Stimulated activated memory B cell treated with anti-CD40 and anti-IgM and Interleukin-4, amounts not matched to agents 10 μg/mL and 1 μg/mL and 100 μg/mL, for 72 hours (primary cell): Measurements from ENCODE around the gene CAPRIN1.

ENCODE experiments used
- ATAC-seq: fragments of 150-1000 bp; cut with Tn5 transposase; 2 replicates; pipeline ENCODE4 v1.10.0; 2021
- H3K27ac Mint-ChIP-seq: one replicate; pipeline ENCODE4 v1.8.0; 2022; ENCODE audit warnings: mild to moderate bottlenecking, mixed read lengths
- H3K27me3 Mint-ChIP-seq: one replicate; pipeline ENCODE4 v1.8.0; 2022; ENCODE audit warnings: mixed read lengths
- H3K36me3 Mint-ChIP-seq: one replicate; pipeline ENCODE4 v1.8.0; 2022; ENCODE audit warnings: mixed read lengths
- H3K4me1 Mint-ChIP-seq: one replicate; pipeline ENCODE4 v1.8.0; 2022; ENCODE audit warnings: mixed read lengths
- H3K4me3 Mint-ChIP-seq: one replicate; pipeline ENCODE4 v1.8.0; 2022; ENCODE audit warnings: mild to moderate bottlenecking, moderate library complexity, mixed read lengths
- H3K9me3 Mint-ChIP-seq: one replicate; pipeline ENCODE4 v1.8.0; 2022; ENCODE audit warnings: mixed read lengths

CAPRIN1 gene

DNA sequence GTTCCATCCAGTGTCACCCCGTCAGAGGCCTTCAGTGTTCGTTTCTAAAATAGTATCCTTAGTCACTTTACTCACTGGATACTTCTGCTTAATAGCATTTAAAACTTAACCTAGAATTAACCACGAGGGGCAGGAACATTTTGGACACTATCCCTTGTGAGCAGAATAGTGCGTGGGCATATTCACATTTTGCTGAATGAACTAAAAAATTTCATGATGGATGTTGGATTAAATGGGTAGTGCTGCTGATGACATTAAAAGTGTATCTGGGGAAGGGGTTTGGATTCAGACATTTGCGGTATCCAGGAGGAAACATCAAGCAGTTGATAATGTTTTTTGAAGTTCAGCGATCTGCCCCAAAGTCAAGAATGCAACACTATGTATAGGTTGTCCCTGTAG lies 53.1 kb downstream of the CAPRIN1 start:
- Mint-ChIP-seq H3K4me1 (peaks cover 52% of the 10 kb centered on the region), H3K27me3 (no peaks in the 10 kb centered on the region), H3K4me3 (peak overlapping the region; percentile 97), H3K36me3 (peaks cover 13% of the 10 kb centered on the region), H3K9me3 (no peaks in the 10 kb centered on the region), H3K27ac (peak overlapping the region; percentile 97)
- no peak for ATAC-seq

DNA sequence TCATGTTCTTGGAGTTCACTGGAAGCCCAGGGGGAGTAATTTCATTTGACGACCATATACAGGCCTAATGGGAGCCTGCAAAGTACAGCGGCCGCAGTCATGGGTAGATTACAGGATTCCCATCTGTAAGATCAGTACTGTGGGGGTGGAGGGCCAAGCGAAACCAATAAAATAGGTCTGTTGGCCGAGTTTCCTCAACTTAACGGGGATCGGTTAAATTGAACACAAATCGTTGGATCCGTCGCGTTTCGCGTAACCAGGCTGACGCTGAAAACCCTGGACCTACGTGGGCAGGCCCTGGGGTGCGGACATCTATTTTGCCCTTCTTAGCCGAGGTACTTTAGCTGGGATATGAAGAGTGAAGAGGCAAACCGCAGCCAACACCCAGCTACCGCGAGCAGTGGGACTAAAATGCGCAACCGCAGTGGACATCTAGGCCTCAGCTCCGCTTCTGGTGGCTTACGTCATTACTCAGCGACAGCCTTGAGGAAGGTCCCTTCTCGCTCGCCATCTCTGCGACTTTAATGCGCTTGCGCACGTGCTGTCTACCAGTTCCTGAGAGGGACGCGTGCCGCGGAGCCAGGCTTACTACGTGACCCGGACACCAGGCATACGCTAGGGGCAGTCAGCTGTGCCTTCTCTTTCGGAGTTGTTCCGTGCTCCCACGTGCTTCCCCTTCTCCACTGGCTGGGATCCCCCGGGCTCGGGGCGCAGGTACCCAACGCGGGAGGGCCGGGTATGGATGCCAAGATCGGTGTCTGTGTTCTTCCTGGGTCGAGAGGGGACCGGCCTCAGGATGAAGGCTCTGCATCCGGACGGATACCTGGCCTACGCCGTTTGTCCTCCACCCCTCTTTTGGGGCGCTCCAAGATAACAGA lies 53.8 kb downstream of the CAPRIN1 start, which contains the start of gene NAT10:
Gene NAT10 (plus strand): TSS at position 551 of the 878 bp plus-strand sequence. CDS start 2,597 bp downstream, outside the sequence.
- peak within 1 kb of the TSS; percentile 97 for H3K27ac Mint-ChIP-seq
- H3K27me3 Mint-ChIP-seq, result no peaks in the 10 kb centered on the region
- H3K36me3 Mint-ChIP-seq, result peaks cover 18% of the 10 kb centered on the region
- no peaks in the 10 kb centered on the region for H3K9me3 Mint-ChIP-seq
- peak within 1 kb of the TSS; percentile 97 for H3K4me3 Mint-ChIP-seq
- ATAC-seq, result peak; percentile 97
- H3K4me1 Mint-ChIP-seq, result peaks cover 52% of the 10 kb centered on the region

GRCh38 chr11:34105957-34106504 lies 54.5 kb downstream of the CAPRIN1 start:
- Mint-ChIP-seq H3K4me3 (peak overlapping the region; percentile 97), H3K36me3 (peaks cover 19% of the 10 kb centered on the region), H3K27ac (peak overlapping the region; percentile 97), H3K9me3 (no peaks in the 10 kb centered on the region), H3K27me3 (no peaks in the 10 kb centered on the region), H3K4me1 (peaks cover 52% of the 10 kb centered on the region)
- no peak for ATAC-seq

DNA sequence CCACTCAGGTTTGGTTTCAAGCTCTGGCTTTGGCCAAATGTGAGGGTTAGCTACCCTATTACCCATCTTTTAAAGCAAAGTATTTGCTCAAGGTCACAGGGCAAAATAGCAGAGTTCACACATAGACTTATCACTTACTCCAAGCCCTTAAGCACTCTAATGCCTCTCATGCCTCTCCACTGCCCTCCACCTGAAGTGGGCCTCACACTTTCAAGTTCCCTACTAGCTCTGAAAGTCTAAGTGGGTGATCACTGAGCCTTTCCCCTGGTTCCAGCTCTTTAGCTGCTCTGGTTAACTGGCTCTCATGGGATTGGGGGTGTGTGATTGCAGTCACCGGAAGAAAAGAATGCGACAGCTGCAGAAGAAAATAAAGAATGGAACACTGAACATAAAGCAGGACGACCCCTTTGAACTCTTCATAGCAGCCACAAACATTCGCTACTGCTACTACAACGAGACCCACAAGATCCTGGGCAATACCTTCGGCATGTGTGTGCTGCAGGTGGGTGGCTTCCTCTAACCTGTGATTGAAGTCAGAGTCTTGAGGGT lies 60.3 kb downstream of the CAPRIN1 start:
- H3K4me1 Mint-ChIP-seq, result peaks cover 17% of the 10 kb centered on the region
- H3K27me3 Mint-ChIP-seq, result no peaks in the 10 kb centered on the region
- H3K4me3 Mint-ChIP-seq, result no peak overlapping the region
- H3K9me3 Mint-ChIP-seq, result no peaks in the 10 kb centered on the region
- H3K36me3 Mint-ChIP-seq, result peaks cover 61% of the 10 kb centered on the region
- H3K27ac Mint-ChIP-seq, result no peak overlapping the region
- no peak for ATAC-seq

GRCh38 chr11:34114014-34114413 lies 62.5 kb downstream of the CAPRIN1 start:
- peaks cover 74% of the 10 kb centered on the region for H3K36me3 Mint-ChIP-seq
- H3K27me3 Mint-ChIP-seq, result no peaks in the 10 kb centered on the region
- no peak for ATAC-seq
- H3K4me3 Mint-ChIP-seq, result no peak overlapping the region
- peaks cover 6% of the 10 kb centered on the region for H3K4me1 Mint-ChIP-seq
- H3K27ac Mint-ChIP-seq, result no peak overlapping the region
- no peaks in the 10 kb centered on the region for H3K9me3 Mint-ChIP-seq

- no peaks in the 10 kb centered on the region for H3K27me3 Mint-ChIP-seq
- no peak overlapping the region for H3K27ac Mint-ChIP-seq
- H3K9me3 Mint-ChIP-seq, result no peaks in the 10 kb centered on the region
- H3K4me3 Mint-ChIP-seq, result no peak overlapping the region
- H3K36me3 Mint-ChIP-seq, result peaks cover 71% of the 10 kb centered on the region
- H3K4me1 Mint-ChIP-seq, result peaks cover under 1% of the 10 kb centered on the region
- no peak for ATAC-seq
Measured at GRCh38 chr11:34114471-34114870, 62.9 kb downstream of the CAPRIN1 start.

DNA sequence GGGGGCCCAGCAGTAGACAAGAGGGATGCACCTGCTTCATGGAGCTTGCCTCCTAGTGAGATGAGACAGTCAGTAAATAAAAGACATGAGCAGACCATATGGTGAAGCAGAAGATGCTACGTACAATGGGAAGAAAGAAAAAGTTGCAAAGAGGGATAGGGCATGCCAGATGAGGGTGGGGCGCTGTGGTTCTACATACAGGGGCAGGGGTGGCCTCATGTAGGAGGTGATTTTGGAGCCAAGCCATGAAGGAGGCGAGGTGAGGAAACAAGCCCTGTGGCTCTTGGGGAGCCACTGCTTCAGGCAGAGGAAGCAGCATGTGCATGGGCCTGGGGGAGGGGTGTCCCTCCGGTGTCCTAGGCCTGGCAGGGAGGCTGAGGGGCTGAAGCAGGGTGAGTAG lies 69.1 kb downstream of the CAPRIN1 start:
- Mint-ChIP-seq H3K27me3 (no peaks in the 10 kb centered on the region), H3K27ac (peak overlapping the region; percentile 40), H3K9me3 (no peaks in the 10 kb centered on the region), H3K4me3 (no peak overlapping the region), H3K36me3 (peaks cover 76% of the 10 kb centered on the region), H3K4me1 (no peaks in the 10 kb centered on the region)
- ATAC-seq, result no peak

- no peak overlapping the region for H3K27ac Mint-ChIP-seq
- H3K4me3 Mint-ChIP-seq, result no peak overlapping the region
- no peaks in the 10 kb centered on the region for H3K27me3 Mint-ChIP-seq
- peaks cover 79% of the 10 kb centered on the region for H3K36me3 Mint-ChIP-seq
- no peaks in the 10 kb centered on the region for H3K9me3 Mint-ChIP-seq
- H3K4me1 Mint-ChIP-seq, result no peaks in the 10 kb centered on the region
- no peak for ATAC-seq
Measured at GRCh38 chr11:34124885-34125668, 73.5 kb downstream of the CAPRIN1 start.

DNA sequence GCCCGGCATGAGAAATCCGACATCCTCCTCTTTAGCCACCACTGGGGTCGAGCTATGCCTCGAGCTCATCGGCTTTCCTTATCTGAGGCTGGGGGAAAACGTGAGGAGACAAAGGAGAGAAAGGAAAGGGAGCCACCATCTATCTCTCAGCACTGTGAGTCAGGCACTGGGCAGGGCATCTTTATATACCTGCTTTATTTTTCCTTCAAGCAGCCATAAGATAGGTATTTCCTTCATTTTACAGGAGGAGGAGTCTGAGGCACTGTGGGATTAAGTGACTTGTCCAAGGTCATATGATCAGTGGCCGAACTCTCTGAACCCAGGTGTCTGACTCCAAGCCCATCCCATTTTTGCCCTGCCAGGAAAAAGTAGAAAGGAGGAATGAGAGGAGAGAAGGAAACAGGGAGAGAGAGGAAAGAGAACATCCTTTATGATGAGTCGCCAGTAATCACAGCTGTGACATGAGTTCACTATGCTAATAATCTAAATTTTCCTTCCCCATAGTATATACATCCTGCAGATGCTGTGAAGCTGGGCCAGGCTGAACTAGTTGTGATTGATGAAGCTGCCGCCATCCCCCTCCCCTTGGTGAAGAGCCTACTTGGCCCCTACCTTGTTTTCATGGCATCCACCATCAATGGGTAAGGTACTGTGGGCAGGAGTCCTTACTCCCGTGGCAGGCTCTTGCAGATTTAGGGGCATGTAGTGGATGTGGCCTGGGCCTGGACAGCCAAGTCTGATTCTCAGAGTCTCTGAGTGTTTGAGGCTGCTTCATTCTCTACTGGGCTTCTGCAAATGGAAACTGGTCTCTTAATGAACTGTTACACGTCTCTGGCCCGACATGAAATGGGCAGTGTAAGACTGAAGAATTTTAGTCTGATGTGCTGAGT lies 75.7 kb downstream of the CAPRIN1 start:
- Mint-ChIP-seq H3K36me3 (peaks cover 81% of the 10 kb centered on the region), H3K4me3 (no peak overlapping the region), H3K27ac (no peak overlapping the region), H3K4me1 (peaks cover 6% of the 10 kb centered on the region), H3K9me3 (no peaks in the 10 kb centered on the region), H3K27me3 (no peaks in the 10 kb centered on the region)
- no peak for ATAC-seq

DNA sequence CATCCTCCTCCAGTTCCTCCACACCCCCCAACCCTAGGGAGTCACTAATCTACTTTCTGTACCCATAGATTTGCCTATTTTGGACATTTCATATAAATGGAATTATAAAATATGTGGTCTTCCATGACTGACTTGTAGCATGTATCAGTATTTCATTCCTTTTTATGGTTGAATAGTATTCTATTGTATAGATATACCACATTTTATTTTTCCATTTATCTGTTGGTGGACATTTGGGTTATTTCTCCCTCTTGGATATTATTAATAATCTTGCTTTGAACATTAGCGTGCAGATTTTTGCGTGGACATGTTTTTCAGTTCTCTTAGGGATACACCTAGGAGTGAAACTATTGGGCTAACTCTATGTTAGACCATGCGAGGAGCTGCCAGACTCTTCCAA lies 77.3 kb downstream of the CAPRIN1 start:
- peaks cover 82% of the 10 kb centered on the region for H3K36me3 Mint-ChIP-seq
- H3K27me3 Mint-ChIP-seq, result no peaks in the 10 kb centered on the region
- peaks cover 6% of the 10 kb centered on the region for H3K4me1 Mint-ChIP-seq
- no peak for ATAC-seq
- H3K4me3 Mint-ChIP-seq, result no peak overlapping the region
- H3K27ac Mint-ChIP-seq, result no peak overlapping the region
- no peaks in the 10 kb centered on the region for H3K9me3 Mint-ChIP-seq

DNA sequence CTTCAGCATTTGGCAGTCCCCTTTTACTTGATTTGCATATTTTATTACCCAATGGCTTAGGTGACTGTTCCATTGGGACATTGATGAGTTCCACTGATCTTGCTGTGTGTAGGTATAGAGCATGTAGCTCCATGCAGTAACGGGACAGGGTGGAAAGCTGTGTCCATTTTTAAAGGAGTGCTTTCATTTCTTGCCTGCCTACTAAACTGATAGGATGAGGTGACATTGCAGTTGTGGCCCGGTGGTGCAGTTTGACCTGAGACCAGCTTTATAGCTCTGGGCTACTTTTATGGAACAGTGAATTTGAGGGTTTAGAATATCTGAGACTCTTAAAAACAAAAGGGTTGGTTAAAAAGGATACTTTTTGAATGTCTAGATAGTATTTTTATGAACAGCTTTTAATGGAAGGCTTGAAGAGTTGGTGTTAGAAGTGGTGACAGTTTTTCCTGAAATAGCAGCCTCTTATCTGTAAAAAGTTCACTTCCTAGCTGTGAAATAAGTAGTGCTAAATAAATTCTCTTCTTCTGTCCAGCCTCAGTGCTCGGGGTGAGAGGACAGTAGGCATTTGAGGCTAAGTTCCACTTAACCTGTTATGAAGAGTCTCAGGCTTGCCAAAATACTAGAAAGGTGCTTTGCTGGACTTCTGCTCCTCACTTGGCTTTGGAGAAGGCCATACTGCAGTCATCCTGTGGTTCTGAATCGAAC lies 80.9 kb downstream of the CAPRIN1 start:
- no peak for ATAC-seq
- no peak overlapping the region for H3K4me3 Mint-ChIP-seq
- H3K36me3 Mint-ChIP-seq, result peaks cover 62% of the 10 kb centered on the region
- no peaks in the 10 kb centered on the region for H3K27me3 Mint-ChIP-seq
- no peak overlapping the region for H3K27ac Mint-ChIP-seq
- H3K9me3 Mint-ChIP-seq, result no peaks in the 10 kb centered on the region
- peaks cover 6% of the 10 kb centered on the region for H3K4me1 Mint-ChIP-seq

- Mint-ChIP-seq H3K36me3 (peaks cover 66% of the 10 kb centered on the region), H3K27ac (no peak overlapping the region), H3K4me1 (peaks cover 6% of the 10 kb centered on the region), H3K27me3 (no peaks in the 10 kb centered on the region), H3K9me3 (no peaks in the 10 kb centered on the region), H3K4me3 (no peak overlapping the region)
- no peak for ATAC-seq
Measured at GRCh38 chr11:34134765-34135164, 83.2 kb downstream of the CAPRIN1 start.

- Mint-ChIP-seq H3K27me3 (no peaks in the 10 kb centered on the region), H3K27ac (no peak overlapping the region), H3K36me3 (peaks cover 64% of the 10 kb centered on the region), H3K4me3 (no peak overlapping the region), H3K4me1 (peaks cover 6% of the 10 kb centered on the region), H3K9me3 (no peaks in the 10 kb centered on the region)
- no peak for ATAC-seq
Measured at GRCh38 chr11:34135439-34135838, 83.9 kb downstream of the CAPRIN1 start.

- H3K27me3 Mint-ChIP-seq, result no peaks in the 10 kb centered on the region
- H3K36me3 Mint-ChIP-seq, result peaks cover 56% of the 10 kb centered on the region
- no peaks in the 10 kb centered on the region for H3K9me3 Mint-ChIP-seq
- no peak overlapping the region for H3K4me3 Mint-ChIP-seq
- peak overlapping the region; percentile 28 for H3K27ac Mint-ChIP-seq
- H3K4me1 Mint-ChIP-seq, result peaks cover 6% of the 10 kb centered on the region
- no peak for ATAC-seq
Measured at GRCh38 chr11:34136420-34136819, 84.9 kb downstream of the CAPRIN1 start.
